Measurements from ENCODE around the gene SMIM33. TPM values are rescaled to one million over a fixed set of nuclear protein-coding genes. Genes with fewer than 3 reads are reported as not detected.

The SMIM33 gene
- total and polyA plus RNA-seq, 9 of the 15 experiments (the other 6 are each of a cell fraction or from before 2014, with no cell fraction given) = not detected

DNA sequence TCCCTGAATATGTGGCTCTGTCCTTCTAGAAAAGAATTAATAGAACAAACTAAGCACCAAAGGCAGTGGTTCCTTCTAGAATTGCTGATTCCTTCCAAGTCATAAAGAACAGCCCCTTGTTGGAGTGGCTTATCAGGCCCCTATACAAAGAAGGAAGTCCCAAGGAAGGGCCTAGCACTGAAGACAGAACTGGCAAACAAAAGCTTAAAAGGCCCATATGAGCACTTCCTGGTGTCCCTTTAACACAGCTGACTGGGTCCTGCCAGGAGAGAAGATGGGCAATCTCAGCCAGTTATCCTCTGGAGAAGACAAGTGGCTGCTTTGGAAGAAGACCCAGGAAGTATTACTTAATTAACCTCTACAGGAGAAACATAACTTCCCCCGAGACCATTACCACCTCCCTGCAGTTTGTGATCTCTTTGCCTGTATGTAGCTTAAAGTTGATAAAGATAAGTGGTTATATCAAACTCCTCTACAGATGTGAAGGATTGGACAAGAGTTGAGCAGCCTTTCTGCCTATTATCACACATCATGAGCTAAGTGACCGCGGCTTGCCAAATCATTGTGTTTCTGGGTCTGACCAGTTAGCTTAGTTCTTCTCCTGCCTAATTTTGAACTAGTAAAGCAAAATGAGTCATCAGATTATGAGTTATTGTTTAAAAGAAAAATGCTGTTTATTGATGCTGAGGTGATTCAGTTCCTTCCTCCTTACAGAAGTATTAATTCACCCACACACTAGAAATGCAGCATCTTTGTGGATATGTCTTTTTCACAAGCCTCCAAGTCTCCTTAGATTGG lies 25.0 kb downstream of the SMIM33 start (continued):
- TF ChIP-seq, protein P1, sequence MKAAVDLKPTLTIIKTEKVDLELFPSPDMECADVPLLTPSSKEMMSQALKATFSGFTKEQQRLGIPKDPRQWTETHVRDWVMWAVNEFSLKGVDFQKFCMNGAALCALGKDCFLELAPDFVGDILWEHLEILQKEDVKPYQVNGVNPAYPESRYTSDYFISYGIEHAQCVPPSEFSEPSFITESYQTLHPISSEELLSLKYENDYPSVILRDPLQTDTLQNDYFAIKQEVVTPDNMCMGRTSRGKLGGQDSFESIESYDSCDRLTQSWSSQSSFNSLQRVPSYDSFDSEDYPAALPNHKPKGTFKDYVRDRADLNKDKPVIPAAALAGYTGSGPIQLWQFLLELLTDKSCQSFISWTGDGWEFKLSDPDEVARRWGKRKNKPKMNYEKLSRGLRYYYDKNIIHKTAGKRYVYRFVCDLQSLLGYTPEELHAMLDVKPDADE (conservative IDR thresholded peaks at IDR 0.05; ENCODE audit: control insufficient read depth, low read depth, low read length) = no peak
- TF ChIP-seq TARDBP (IDR thresholded peaks at IDR 0.05) = no peak
- TF ChIP-seq ZNF311 (CRISPR knock-in tag; IDR thresholded peaks at IDR 0.05) = no peak
- TF ChIP-seq TFE3 (CRISPR knock-in tag; IDR thresholded peaks at IDR 0.05) = no peak
- TF ChIP-seq, protein P2, sequence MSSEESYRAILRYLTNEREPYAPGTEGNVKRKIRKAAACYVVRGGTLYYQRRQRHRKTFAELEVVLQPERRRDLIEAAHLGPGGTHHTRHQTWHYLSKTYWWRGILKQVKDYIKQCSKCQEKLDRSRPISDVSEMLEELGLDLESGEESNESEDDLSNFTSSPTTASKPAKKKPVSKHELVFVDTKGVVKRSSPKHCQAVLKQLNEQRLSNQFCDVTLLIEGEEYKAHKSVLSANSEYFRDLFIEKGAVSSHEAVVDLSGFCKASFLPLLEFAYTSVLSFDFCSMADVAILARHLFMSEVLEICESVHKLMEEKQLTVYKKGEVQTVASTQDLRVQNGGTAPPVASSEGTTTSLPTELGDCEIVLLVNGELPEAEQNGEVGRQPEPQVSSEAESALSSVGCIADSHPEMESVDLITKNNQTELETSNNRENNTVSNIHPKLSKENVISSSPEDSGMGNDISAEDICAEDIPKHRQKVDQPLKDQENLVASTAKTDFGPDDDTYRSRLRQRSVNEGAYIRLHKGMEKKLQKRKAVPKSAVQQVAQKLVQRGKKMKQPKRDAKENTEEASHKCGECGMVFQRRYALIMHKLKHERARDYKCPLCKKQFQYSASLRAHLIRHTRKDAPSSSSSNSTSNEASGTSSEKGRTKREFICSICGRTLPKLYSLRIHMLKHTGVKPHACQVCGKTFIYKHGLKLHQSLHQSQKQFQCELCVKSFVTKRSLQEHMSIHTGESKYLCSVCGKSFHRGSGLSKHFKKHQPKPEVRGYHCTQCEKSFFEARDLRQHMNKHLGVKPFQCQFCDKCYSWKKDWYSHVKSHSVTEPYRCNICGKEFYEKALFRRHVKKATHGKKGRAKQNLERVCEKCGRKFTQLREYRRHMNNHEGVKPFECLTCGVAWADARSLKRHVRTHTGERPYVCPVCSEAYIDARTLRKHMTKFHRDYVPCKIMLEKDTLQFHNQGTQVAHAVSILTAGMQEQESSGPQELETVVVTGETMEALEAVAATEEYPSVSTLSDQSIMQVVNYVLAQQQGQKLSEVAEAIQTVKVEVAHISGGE (CRISPR knock-in tag; IDR thresholded peaks at IDR 0.05) = no peak
- TF ChIP-seq ELF1 (tag; IDR thresholded peaks at IDR 0.05) = peak; percentile 81
- no peak for TF ChIP-seq CREB3L1 (IDR thresholded peaks at IDR 0.05; ENCODE audit: borderline replicate concordance, low read depth)
- no peak for TF ChIP-seq JUNB (CRISPR knock-in tag; conservative IDR thresholded peaks at IDR 0.05)
- no peak for TF ChIP-seq LCOR (CRISPR knock-in tag; IDR thresholded peaks at IDR 0.05)
- no peak for TF ChIP-seq ZNF696 (CRISPR knock-in tag; conservative IDR thresholded peaks at IDR 0.05)
- TF ChIP-seq RBM15 (IDR thresholded peaks at IDR 0.05; ENCODE audit: insufficient read depth, low read length) = no peak
- TF ChIP-seq MCM5 (IDR thresholded peaks at IDR 0.05; ENCODE audit: low read depth) = no peak
- TF ChIP-seq AFF1 (IDR thresholded peaks at IDR 0.05; ENCODE audit: low read depth in 1 of 2, partially characterized antibody in 2 of 2) = peak in 1 of 2 experiments; percentile 91
- TF ChIP-seq THRAP3 (IDR thresholded peaks at IDR 0.05; ENCODE audit: borderline replicate concordance) = no peak

Data from K562 (cell line).